ENCODE results near the gene SCMH1.

SCMH1 gene

DNA sequence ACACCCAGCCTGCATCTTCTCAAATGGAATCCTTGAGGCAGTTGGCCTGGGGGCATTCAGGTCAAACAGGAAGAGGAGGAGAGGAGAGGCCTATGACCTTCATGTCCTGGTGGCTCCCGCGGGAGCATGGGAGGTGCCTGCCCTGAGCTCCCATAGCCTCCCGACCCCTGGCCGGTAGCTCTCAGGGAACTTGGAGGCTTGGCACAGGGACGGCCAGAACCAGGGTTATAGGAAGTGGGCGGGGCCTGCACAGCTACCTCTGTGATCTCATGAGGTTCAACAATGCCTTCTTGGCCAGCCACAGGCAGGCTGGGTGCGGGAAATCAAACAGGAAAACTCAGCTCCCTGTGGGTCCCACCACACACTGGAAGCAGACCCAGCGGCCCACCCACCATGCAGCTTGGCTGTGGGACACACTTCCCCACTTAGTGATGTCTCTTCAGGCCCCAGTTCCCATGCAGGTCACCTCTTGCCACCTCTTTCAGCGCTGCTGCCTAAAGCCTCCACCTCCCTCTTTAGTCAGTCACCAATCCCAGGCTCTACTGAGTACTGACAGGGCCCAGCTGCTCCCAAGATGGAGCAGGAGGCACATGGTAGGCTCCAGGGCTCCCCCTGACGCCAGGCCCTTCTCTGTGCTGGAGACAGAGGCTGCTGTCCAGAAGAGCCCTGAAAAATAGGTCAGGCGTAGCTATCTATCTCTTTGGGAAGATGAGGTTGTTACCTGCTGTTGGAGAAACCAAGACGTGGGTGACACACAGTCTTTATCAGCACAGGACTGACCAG lies 220.4 kb downstream of the SCMH1 start, which contains the start of gene SLFNL1:
TSS of gene SLFNL1 (minus strand) at position 200 of the 783 bp plus-strand sequence. CDS start 1,065 bp downstream, outside the sequence.
- DNase-seq: no peak

DNA sequence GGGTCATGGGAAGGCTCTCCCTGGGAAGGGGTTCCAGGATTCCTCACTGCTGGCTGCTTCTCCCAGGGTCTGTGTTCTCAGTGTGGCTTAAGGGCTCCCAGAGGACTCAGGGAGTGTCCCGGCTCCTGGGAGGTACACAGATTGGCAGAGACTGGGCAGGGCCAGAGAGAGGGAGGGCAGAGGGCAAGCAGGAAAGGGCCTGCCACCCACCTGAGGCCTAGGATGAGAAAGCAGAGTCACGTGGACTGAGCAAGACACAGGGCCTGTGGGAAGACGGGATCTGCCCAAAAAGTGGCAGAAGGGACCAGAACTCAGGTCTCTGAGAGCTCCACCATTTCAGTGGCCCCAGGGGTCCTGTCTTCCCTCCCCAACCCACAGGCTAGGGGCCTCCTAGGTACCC lies 221.5 kb downstream of the SCMH1 start:
- no peak for DNase-seq

DNA sequence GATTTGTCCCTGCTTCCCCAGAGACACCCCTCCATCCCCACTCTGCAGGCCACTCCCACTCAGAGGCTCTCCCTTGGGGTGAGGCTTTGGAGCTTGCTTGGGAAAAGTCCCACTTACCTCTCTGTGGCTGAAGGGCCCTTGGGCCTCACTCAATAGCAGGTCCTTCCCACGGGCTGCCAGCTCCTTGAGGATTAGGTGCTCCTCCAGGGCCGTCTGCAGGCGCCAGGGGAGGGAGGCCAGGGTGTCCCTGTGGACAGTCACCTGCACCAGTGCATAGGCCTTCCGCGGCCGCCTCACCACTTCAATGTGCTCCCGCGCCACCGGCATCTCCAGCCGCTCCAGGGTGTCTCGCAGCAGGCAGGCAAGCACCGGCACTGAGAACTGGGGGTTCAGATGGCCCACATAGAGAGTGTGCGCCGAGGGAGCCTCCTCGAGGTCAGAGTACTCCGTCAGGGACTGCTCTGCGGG lies 222.0 kb downstream of the SCMH1 start:
- no peak for DNase-seq

DNA sequence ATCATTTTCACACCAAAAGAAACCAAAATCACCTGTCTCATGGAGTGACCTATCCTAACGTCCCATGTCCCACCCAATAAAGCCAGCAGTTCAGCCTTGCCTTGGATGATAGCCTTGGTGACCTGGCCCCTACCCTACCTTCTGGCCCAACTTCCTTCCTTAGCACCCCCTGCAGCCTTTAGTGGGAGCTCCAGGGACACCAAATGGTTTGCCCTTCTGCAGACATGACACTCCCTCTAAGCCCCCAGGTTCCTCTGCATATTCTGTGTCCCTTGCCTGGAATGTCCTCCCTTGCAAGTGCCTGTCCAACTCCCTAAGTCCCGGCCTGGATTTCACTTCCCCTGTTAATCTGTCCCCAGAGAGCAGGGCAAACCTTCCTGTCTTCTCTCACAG lies 222.8 kb downstream of the SCMH1 start:
- DNase-seq: no peak

DNA sequence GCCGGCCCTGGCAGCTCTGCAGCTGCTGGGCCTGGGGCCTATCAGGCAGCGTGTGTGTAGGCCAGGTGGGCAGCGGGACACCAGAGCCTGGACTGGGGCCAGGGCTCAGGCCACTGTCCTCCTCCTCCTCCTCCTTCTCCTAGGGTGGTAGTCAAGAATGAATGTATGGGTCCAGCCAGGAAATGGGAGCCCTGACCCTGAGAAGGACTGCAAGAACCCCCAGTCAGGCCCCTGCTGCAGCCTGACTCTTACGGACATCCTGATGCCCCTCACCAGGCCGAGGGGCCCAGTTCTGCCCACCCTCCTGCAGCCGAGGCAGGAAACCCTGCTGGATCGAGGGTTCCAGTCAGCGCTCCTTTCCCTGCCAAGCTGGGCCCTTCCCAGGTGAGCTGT lies 224.1 kb downstream of the SCMH1 start:
- no peak for DNase-seq

DNA sequence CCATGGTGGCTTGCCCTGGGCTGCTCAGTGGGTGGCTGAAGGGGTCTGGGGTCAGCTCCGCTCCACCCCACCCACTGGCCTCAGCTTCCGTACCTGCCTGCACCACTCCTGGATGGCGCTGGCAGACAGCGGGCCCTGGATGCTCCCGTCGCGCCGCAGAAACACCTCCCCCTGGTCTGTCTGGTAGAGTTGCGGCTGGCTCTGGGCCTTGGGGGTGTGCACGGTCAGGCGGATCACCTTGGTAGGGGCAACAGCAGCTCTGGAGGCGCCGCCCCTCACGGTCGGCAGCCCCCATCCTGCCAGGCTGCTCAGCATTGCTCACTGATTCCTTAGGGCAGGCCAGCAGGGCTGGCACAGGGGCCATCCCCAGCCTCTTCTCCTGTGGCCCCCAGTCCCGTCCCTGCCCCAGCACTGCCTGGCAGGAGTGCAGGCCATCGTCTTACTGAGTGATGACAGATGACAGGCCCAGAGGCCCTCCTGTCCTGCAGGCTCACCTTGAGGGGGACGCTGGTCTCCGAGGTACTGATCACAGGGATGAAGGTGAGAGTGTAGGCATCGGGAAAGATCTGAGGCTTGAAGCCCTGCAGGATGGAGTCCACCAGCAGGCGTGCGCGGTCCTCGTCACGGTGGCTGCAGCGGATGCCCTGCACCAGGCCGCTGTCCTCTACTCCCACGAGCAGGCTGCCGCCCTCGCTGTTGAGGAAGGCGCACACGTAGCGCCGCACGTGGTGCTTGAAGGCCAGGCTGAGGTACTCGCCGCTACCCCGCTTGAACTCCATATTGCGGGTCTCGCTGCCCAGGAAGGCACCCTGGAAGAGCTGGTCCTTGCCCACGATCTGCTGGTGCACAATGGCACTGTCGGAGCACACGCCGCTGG lies 224.7 kb downstream of the SCMH1 start:
- no peak for DNase-seq

DNA sequence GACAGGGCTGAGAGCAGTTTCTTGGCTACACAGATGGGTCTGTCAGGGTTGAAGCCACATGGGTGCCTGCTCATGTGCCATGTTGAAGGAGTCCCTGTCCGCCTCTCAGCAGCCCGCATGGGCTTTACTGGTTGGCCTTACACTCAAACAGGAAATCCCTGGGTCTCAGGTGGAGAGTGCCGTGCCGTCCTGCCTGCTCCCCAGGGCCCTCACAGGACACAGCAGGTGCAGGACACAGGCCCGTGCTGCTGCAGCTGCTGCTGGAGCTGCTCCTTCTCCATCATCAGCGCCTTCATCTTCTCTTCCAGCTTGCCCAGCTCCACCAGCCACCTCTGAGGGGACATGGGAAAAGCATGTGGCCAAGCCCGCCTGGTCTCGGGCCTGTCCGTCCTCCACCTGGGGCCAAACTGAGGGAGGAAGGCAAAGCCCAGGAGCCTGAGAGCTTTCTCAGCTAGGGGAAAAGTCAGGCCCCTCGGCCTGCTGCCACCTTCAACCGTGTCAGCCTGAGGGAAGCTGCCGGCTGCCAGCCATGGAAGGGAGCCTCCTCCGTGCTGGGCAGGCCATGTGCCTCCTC lies 226.1 kb downstream of the SCMH1 start:
- DNase-seq: no peak

DNA sequence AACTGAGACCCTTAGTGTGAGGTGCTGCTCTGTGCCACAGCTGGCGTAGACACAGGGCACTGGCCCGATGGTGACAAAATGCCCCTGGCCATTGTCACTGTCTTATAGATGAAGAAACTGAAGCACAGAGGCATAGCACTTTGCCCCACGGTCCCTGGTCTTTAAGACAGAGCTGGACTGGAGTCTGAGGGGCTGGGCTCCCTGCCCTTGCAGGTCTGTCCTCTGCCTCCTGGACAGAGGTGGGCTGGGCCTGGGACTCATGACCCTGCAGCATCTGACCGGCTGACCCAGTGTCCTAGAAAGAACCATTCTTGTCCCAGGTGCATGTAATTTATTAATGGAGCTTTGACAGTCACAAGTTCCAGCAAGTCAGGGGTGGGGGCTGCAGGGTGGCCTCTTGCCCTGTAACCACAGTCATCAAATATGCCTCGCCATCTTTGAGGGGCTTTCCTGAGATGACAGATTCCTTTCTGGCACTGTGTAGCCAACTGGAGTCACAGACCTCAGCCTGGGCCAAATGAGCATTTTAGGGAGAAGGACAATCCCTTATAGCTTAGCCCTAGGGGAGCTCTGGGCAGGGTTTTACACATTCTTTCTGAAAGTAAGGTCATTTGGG lies 226.7 kb downstream of the SCMH1 start:
- no peak for DNase-seq

DNA sequence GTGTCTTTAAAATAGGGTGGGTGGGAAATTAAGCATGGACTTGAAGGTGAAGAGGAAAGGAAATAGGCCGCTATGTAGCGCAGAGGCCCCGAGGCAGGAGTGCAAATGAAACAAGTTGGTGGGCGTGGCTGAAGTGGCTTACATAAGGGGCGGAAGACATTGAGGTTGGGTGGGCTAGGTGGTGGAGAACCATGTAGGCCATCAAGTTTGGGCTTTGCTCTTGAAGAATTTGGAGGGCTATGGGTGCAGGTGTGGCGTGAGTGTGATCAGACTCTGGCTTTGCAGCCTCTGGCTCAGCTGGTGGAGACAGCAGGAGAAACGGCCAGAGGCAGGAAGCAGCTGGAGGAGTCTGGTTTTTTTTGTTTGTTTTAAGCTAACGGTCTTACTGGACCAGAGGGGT lies 227.2 kb downstream of the SCMH1 start:
- DNase-seq: no peak

DNA sequence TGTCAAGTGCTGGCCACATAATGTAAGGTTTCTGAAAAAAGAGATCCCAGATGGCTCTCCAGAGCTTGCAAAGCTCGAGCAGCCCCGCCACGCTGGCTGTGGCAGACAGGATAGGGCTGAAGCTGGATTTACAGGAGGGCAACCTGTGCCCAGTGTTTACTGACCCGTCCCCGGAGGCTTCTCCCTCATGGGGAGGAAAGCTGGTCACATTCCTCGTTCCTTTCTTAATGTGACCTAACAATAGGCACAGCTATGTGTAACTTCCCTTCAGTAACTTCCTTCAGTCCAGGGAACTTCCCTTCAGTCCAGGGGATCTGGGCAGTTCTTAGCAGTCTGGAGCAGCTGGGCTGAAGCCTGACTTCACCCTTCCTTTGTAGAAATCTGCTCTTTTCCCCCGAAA lies 228.3 kb downstream of the SCMH1 start:
- no peak for DNase-seq

DNA sequence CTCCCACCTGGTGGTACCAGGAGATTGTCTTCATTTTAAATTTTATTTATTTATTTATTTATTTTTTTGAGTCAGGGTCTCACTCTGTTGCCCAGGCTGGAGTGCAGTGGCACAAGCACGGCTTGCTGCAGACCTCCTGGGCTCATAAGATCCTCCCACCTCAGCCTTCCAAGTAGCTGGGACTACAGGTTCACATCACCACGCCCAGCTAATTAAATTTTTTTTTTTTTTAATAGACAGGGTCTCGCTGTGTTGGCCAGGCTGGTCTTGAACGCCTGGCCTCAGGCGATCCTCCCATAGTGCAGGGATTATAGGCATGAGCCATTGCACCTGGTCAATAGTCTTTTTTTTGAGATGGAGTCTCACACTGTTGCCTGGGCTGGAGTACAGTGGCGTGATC lies 229.1 kb downstream of the SCMH1 start:
- no peak for DNase-seq

DNA sequence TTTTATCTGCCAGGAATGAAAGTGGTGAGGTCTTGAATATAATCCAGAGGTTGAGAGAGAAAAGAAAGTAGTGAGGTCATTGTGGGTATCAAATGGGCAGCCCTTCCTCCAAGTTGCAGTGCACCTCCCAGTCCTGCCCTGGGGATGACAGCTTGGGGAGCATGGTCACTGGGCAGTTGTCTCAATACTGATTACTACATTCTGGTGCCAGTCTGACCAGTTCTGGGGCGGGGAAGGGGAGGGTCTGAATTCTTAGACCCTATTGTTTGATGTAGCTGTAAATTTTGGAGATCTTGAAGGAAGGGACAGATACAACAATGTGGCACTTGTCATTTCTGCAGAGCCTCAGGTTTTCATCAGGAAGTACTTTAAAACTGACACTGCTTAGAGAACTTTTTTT lies 231.8 kb downstream of the SCMH1 start:
- no peak for DNase-seq

DNA sequence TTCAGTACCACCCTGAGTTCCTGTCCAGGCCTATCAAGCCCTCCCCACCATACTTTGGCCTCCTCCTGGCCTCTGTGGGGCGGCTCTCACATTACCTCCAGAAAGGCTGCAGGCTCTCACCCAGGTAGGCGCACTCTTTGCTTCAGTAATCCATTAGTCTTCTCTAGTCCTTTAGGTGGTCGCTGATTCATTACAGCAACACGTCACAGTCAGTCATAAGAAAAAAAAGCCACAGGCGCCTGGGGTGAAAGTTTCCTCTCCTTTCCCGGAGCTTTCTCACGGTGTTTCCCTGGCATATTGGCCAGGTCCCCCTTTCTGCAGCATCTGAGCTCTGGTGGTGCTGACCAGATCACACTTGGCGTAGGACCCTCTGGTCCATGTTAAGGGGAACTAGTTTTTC lies 232.6 kb downstream of the SCMH1 start:
- DNase-seq: no peak

DNA sequence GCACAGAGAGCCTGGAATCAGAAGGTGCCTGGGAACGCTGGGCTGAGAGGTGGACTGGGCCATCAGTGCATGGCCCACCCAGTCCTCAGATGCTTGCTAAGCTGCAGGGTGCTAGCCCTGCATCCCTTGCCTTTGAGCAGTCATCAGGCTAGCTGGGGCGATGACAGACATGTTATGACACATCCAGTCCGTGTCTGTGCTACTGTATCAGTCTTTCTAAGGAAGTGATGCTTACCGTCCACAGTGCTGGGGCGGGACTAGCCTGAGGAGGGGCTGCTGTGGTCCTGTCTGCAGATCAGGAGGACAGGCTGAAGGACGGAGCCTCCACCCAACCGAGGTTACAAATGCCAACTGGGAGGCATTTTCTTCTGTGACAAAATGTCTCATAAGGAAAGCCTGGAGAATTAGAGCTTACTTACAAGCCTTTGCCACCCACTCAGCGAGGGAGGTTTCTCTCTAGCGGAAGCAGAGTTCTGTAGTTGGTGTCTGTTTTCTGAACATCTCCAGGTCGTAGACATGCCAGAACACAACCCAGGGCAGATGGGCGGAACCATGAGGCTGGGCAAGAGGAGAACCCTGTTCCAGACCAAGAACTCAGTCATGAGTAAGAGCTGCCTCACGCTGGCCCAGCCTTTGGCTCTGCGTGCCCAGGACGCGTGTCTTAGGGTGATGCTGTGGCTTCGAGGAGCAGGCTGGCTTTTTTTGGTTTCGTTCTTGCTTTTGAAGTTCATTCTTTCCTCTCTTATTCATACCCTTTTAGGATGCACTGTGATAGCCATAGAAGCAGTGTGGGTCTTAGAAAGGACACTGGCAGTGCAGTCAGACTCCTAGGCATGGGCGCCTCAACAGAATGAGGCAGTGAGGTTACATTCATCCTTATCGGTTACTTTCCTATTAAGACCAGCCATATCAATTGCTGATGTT lies 234.9 kb downstream of the SCMH1 start:
- DNase-seq: no peak

DNA sequence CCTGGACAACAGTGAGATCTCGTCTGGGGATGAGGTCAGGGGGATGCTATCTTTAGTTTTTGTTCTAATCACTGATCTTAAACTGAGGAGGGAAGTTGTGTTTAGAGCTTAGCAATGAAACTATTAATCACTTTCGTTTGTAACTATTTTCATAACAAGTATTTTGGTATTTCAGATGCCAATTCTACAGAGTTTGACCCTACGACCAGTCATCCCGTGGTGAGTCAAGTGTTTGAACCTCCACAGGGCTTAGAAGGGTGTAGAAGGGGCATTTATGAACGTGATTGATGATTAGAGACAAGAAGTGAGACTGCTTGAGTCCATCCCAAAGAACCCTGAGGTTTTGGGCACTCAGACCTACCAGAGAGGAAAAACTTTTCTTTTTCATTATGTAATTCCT lies 236.2 kb downstream of the SCMH1 start:
- DNase-seq: no peak

DNA sequence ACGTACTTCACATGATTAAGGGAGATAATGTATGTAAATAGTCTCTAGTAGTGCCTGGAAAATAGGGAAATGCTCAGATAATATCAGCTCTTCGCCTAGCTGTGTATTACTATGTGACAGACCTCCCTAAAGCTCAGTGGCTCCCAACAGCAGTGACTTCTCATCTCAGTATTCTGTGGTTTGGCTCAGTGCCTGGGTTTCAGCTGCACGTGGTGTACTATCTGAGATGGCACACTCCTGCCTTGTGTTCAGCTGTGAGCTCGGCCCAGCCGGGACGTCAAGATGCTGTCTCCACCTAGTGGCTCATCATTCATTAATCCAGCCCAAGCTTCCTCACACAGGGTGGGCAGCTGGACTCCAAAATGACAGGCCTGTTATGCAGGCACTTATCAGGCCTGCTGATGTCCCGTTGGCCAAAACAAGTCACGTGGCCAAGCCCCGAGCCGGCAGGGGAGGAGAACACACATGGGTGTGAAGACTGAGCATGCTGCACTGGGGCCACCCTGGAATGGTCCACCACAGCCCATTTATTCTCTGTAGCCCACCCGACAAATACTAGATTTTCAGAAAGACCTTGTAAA lies 238.4 kb downstream of the SCMH1 start:
- DNase-seq: peak; percentile 91

DNA sequence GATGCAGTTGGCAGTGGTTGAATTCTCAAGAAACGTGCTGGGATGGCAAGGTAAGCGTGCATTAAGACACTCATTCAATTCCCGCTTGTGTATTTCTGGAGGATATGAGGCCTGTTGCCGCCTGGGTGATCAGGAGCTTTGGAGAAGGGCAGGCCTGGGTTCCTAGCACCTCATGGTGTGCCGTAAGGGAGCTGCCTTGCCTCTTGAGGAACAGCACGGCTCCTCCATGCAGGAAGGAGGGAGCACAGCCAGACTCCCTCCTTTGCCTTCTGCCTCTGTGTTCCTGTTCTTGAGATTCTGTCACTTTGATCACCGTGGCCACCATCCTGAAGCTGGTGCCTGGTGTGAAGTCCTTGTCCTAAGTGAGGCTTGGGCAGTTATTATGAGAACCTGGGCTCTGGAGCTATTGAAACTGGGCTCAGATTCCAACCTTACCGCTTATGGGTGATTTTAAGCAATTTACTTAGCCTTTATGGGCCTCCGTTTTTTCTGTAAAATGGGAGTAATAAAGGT lies 238.9 kb downstream of the SCMH1 start:
- DNase-seq: no peak

DNA sequence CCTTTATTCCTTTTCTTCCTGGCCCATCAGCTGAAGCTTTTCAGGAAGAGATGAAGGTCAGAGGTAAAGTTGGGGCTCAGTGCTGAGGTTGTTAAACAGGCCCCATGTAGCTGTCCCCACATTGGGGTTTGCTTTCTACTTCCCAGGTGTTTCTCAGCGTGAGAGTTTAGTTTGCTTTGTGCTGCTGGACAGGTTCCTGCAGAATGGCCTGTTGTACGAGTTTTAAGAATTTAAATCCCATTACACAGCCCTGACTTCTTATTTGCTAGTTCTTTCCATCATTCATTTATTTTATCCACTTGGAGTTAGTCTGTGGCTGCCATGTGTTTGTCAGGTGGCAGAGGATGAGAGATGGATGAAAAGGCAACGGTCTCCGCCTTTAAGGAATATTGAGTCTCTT lies 243.4 kb downstream of the SCMH1 start:
- DNase-seq: no peak

DNA sequence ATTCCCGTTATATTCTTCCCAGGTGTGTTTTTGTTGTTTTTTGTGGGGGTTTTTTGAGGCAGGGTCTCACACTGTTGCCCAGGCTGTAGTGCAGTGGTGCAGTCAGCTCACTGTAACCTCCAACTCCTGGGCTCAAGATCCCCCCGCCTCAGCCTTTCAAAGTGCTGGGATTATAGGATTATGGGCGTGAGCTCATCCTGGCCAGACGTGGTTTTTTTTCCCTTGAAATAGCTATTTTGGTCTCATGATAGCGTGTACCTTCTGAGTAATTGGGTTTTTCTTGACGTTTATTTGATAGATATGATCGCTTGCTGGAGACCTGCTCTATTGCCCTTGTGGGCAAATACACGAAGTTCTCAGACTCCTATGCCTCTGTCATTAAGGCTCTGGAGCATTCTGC lies 245.0 kb downstream of the SCMH1 start:
- no peak for DNase-seq

DNA sequence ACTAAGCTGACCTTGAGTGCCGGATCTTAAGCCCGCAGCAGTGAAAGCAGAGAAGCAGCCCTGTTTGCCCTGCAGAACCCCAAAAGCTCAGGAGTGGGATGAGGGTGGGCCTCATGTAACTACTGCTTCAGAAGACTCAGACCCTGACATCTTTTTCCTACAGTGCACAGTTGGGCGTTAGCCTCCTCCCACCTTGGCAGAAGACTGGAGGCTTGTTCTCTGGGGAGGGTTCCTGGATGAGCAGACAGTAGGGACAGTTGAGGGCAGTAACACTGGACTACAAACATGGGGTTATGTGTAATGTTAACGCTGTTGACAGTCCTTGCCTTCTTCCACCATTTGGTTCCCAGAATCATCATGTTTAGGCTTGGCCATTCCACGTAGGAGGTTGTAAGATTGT lies 253.0 kb downstream of the SCMH1 start:
- DNase-seq: no peak

DNA sequence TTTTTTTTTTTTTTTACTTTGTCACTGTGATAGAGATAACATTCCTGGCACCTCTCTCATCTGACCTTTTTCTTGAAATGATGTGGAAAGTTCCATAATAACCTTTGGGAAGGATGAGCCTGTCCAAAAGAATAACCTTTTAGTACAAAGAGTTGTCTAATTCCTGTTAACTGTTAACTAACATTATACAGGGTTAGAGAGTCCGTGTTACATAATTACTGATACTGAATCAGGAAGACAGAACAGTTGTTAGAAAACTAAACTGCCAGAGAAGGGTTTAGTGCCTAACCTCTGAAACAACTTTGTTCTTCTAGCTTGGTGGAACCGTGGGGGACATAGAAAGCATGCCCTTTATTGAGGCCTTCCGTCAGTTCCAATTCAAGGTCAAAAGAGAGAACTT lies 253.8 kb downstream of the SCMH1 start:
- DNase-seq: no peak

Data from right hindlimb (tissue), 1 donor.